Right atrium auricular region (tissue), 2 donors: ENCODE results near the gene STAT4. TPM values are rescaled to one million over a fixed set of nuclear protein-coding genes. Genes with fewer than 3 reads are reported as not detected.

Source experiments
- DNase-seq: peaks from one replicate; pipeline ENCODE4 v3.0.0-alpha.2; 2019; ENCODE audit warnings: low spot score
- H3K27ac ChIP-seq, 2 donors: fragments of 200-600 bp; sonication (generic); 1 replicate in 1 of 2; 2 replicates in 1 of 2; pipeline ENCODE4 v1.5.1; 2016 to 2019
- H3K27me3 ChIP-seq, 2 donors: fragments of 200-600 bp; sonication (generic); one replicate each; pipeline versions ENCODE4 v1.5.1 to v1.6.0; 2017 to 2019
- H3K36me3 ChIP-seq: fragments of 200-600 bp; sonication (generic); one replicate; pipeline ENCODE4 v1.5.1; 2016
- H3K4me1 ChIP-seq, 2 donors: fragments of 200-600 bp; sonication (generic); one replicate each; pipeline versions ENCODE4 v1.5.1 to v1.6.0; 2017 to 2019
- H3K4me3 ChIP-seq, 2 donors: fragments of 200-600 bp; sonication (generic); 1 replicate in 1 of 2; 2 replicates in 1 of 2; pipeline ENCODE4 v1.5.1; 2017 to 2019; ENCODE audit warnings: mild to moderate bottlenecking in 1 of 2, moderate library complexity in 1 of 2
- H3K9me3 ChIP-seq, 2 donors: fragments of 200-600 bp; sonication (generic); one replicate each; pipeline ENCODE4 v1.5.1; 2019
- CTCF ChIP-seq, 2 donors: fragments of 200-600 bp; sonication (generic); IDR thresholded peaks; one replicate each; pipeline ENCODE4 v1.5.1; 2019; ENCODE audit warnings: antibody characterized with exemption in 2 of 2
- total RNA-seq, 2 donors: library from RNA; depleted of rRNA; stranded (reverse); fragments of >200 nt; gene quantifications; one replicate each; pipeline ENCODE4 v1.1.0, GENCODE V29; 2016

STAT4 gene
- total RNA-seq, 2 donors from 2014 or later: 15.2 to 27.3 TPM

DNA sequence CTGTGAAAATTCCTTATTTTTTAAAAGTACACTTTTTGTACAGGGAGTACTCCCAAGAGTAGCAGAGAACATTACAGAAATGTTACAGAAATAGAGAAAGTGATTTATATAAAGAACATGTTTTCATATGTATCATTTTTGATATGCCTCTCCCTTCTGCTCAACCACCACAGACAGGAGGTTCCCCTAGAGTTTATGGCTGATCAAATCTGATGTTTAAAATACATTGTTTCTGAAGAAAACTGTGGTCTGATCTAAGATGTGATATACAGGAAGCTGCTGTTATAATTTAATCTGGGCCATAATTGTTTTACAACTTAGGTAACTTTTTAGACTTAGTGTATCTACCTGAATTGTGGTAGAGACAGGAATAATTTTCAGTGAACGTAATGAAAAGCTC lies 37.0 kb downstream of the STAT4 start:
- no peaks in the 10 kb centered on the region for H3K9me3 ChIP-seq
- no peaks in the 10 kb centered on the region for H3K27me3 ChIP-seq
- no peaks in the 10 kb centered on the region for H3K4me1 ChIP-seq
- no peak overlapping the region for H3K4me3 ChIP-seq
- H3K36me3 ChIP-seq: no peaks in the 10 kb centered on the region
- no peak overlapping the region for H3K27ac ChIP-seq
- TF ChIP-seq CTCF (IDR thresholded peaks at IDR 0.05): no peak
- DNase-seq: no peak

DNA sequence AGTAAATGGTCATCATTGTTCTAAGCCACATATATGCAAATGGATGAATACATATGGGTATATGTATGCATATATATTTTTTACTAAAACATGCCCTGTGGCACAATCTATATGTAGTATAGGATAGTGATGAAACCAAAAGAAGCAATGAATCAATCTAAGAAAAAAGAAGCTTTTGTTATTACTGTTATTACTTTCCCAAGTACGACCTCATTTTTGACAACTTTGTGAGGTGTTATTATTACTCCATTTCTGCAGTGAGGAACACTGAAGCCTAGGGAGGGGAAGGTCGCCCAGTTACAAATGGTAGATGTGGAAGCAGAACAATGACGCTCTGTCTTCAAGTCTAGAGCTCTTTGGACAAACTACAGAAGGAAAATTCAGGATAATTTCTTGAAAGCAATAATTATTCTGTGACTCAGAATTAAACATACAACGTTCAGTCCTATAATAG lies 38.3 kb downstream of the STAT4 start:
- Histone ChIP-seq H3K4me3 (no peak overlapping the region), H3K36me3 (no peaks in the 10 kb centered on the region), H3K27me3 (no peaks in the 10 kb centered on the region), H3K27ac (no peak overlapping the region), H3K4me1 (no peaks in the 10 kb centered on the region), H3K9me3 (no peaks in the 10 kb centered on the region)
- TF ChIP-seq CTCF (IDR thresholded peaks at IDR 0.05): no peak
- DNase-seq: no peak

DNA sequence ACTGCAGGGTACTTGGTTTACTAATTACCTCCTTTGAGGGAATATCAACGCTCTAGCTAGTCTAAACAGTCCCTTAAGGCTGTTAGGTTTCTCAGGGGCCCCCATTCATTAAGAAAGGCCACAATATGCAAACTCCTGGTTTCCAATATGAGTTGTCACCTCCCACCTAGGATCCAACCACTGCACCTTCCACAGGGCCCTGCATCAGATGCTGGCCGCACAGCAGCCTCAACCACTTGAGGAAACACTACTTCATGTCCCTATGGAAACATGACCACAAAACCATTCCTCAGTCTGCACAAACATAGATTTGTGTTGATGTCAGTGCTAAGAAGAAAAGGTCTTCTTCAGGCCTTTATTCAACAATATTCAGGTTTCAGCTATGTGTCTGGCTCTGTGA lies 40.9 kb downstream of the STAT4 start:
- H3K36me3 ChIP-seq: no peaks in the 10 kb centered on the region

DNA sequence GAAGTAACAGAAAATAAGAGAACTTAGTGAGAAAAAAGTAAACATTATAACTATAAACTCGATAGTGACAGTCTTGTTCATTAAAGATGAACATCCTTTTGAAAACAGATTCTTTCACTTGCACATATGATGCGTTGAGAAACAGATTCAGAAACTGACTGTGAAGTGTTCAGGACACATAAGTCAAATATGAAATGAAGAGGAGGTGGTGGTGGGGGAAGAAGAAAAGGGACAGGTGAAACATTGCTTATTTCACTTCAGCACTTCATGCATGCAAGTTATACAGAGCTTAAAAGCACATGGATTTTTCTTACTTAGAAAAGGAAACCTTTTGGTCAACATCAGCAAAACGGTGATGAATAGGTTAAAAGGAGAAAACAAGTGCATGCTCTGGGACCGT lies 42.5 kb downstream of the STAT4 start:
- DNase-seq: no peak
- H3K4me3 ChIP-seq: no peak overlapping the region
- no peaks in the 10 kb centered on the region for H3K27me3 ChIP-seq
- no peaks in the 10 kb centered on the region for H3K9me3 ChIP-seq
- no peaks in the 10 kb centered on the region for H3K4me1 ChIP-seq
- no peak overlapping the region for H3K27ac ChIP-seq
- H3K36me3 ChIP-seq: no peaks in the 10 kb centered on the region
- TF ChIP-seq CTCF (IDR thresholded peaks at IDR 0.05): no peak

More for the DNA sequence above, 40.9 kb downstream of the STAT4 start:
- no peak overlapping the region for H3K27ac ChIP-seq
- no peaks in the 10 kb centered on the region for H3K9me3 ChIP-seq
- H3K4me1 ChIP-seq: no peaks in the 10 kb centered on the region
- no peak overlapping the region for H3K4me3 ChIP-seq
- no peak for TF ChIP-seq CTCF (IDR thresholded peaks at IDR 0.05)
- no peaks in the 10 kb centered on the region for H3K27me3 ChIP-seq
- DNase-seq: no peak

GRCh38 chr2:191105082-191105481 lies 45.7 kb downstream of the STAT4 start:
- no peak overlapping the region for H3K4me3 ChIP-seq
- H3K36me3 ChIP-seq: no peaks in the 10 kb centered on the region
- no peak for DNase-seq
- no peak for TF ChIP-seq CTCF (IDR thresholded peaks at IDR 0.05)
- H3K9me3 ChIP-seq: no peaks in the 10 kb centered on the region
- no peaks in the 10 kb centered on the region for H3K27me3 ChIP-seq
- no peak overlapping the region for H3K27ac ChIP-seq
- no peaks in the 10 kb centered on the region for H3K4me1 ChIP-seq

GRCh38 chr2:191103774-191104173 lies 47.0 kb downstream of the STAT4 start:
- Histone ChIP-seq H3K4me3 (no peak overlapping the region), H3K27ac (no peak overlapping the region), H3K36me3 (no peaks in the 10 kb centered on the region), H3K9me3 (no peaks in the 10 kb centered on the region), H3K27me3 (no peaks in the 10 kb centered on the region), H3K4me1 (no peaks in the 10 kb centered on the region)
- DNase-seq: no peak
- no peak for TF ChIP-seq CTCF (IDR thresholded peaks at IDR 0.05)
